ENCODE measurements around the gene KIRREL3.

The KIRREL3 gene

DNA sequence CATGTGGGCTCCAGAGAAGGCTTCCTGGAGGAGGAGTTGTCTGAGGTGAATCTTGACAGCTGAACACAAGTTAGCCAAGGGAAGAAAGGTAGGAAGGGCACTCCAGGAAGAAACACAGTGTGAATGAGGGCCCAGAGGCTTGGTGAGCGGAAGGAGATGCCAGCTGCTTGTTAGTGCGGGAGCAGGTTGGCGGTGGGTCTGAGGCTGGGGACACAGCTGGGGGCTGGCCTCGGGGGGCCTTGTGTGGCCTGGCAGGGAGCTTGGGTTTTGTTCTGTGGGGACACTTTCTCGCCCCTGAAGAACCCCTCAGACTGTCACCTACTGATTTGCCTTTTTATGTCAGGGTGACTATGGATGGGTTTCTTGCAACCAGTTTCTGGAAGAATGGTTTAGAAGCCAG lies 485.1 kb downstream of the KIRREL3 start:
- H3K4ac ChIP-seq (ENCODE audit: low read length): no peak overlapping the region
- no peak overlapping the region for H2AFZ ChIP-seq (ENCODE audit: low read length)
- no peaks in the 10 kb centered on the region for H3K79me1 ChIP-seq (ENCODE audit: low read depth, low read length)
- H3K14ac ChIP-seq (ENCODE audit: low read length): no peak overlapping the region
- no peak overlapping the region for H3K23ac ChIP-seq (ENCODE audit: low read depth, low read length, poor library complexity)
- H3K4me3 ChIP-seq (ENCODE audit: low read length in 2 of 2): no peak overlapping the region
- H3K9me3 ChIP-seq (replicated peaks in 1 of 2; ENCODE audit: control insufficient read depth in 2 of 2, insufficient read depth in 1 of 2, low read depth in 1 of 2, low read length in 2 of 2): no peaks in the 10 kb centered on the region
- H2BK15ac ChIP-seq (ENCODE audit: low read length): no peak overlapping the region
- H2BK5ac ChIP-seq (ENCODE audit: low read length): no peak overlapping the region
- H3K27ac ChIP-seq (replicated peaks; ENCODE audit: low read length): no peak overlapping the region
- no peak overlapping the region for H2BK12ac ChIP-seq (ENCODE audit: low read length)
- H3K18ac ChIP-seq (ENCODE audit: low read length): peak overlapping the region; percentile 29
- H4K91ac ChIP-seq (ENCODE audit: low read depth, low read length, poor library complexity): no peak overlapping the region
- H3K4me1 ChIP-seq (ENCODE audit: control insufficient read depth in 2 of 2, insufficient read depth in 1 of 2, low read depth in 1 of 2, low read length in 2 of 2): peaks cover 0 to 10% of the 10 kb centered on the region in 2 donors
- H3K4me2 ChIP-seq (ENCODE audit: insufficient read depth, low read length, poor library complexity, severe bottlenecking): no peak overlapping the region
- no peak overlapping the region for H2AK5ac ChIP-seq (ENCODE audit: low read depth, low read length)
- H3K36me3 ChIP-seq (replicated peaks in 1 of 2; ENCODE audit: control insufficient read depth in 2 of 2, insufficient read depth in 2 of 2, low read length in 2 of 2): no peaks in the 10 kb centered on the region
- no peak overlapping the region for H4K8ac ChIP-seq (ENCODE audit: low read depth, low read length)
- peaks cover 0 to 12% (median 0%) of the 10 kb centered on the region in 3 experiments for H3K27me3 ChIP-seq (ENCODE audit: control insufficient read depth in 3 of 3, insufficient read depth in 3 of 3, low read depth in 1 of 3, low read length in 3 of 3)
- no peak for DNase-seq (ENCODE audit: low spot score)
- whole genome bisulfite sequencing, 2 donors (ENCODE audit: extremely low coverage in 2 of 2, insufficient read length in 2 of 2, insufficient replicate concordance in 1 of 2): no CpG with 5 or more reads among the region's 5 CpGs
- H3K9ac ChIP-seq (ENCODE audit: low read depth, low read length, poor library complexity): no peak overlapping the region
- H2BK120ac ChIP-seq (ENCODE audit: low read depth, low read length): no peak overlapping the region

- Histone ChIP-seq H3K27me3 (ENCODE audit: control insufficient read depth in 3 of 3, insufficient read depth in 3 of 3, low read depth in 1 of 3, low read length in 3 of 3) (peaks cover 0 to 12% (median 0%) of the 10 kb centered on the region in 3 experiments), H3K27ac (replicated peaks; ENCODE audit: low read length) (no peak overlapping the region)
- no CpG with 5 or more reads among the region's 10 CpGs for WGBS, 2 donors (ENCODE audit: extremely low coverage in 2 of 2, insufficient read length in 2 of 2, insufficient replicate concordance in 1 of 2)
Observed at GRCh38 chr11:126514061-126514693, 486.4 kb downstream of the KIRREL3 start.

DNA sequence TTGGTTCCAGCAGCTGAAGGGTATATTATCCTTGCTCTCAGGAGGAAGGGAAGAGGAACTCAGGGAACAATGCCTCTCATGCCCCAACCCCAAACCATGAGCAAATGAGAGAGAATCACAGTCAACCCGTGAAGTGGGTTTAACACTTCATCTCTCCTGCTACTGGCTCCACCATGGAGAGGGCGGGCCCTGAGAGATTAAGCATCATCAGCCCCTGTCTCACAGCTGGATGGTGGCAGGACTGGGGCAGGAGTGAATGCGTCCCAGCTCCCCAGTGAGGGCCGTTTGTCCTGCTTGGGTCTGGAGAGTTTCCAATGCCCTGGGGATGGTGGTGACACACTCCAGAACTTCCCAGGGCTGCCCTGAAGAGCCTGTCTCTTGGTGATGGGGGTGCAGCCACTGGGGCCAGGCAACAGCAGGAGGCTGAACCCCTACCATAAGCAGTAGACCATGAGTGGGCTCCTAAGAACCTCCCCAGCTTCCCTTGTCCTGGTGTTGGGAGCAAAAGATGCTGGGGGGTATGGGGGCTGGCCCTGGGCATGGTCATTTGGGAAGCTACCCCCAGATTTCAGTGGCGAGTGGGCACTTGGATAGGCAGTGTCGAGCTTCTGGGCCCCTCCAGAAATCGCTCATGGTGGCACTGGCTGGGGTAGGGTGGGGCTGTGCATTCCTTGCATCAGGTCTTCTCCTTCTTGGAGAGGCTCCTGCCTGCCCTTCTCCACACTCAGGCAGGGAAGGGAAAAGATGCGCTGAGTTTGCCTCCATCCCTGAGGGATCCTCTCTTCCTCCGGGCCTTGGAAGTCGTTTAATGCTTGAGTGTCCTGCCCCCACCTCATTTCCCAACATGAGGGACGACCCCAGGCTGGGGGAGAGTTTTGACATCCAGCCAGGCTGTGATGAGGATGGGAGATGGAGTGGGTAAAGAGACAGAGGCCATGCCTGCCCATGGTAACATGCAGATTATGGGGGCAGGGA lies 487.5 kb downstream of the KIRREL3 start:
- Histone ChIP-seq H2BK5ac (ENCODE audit: low read length) (no peak overlapping the region), H2BK12ac (ENCODE audit: low read length) (no peak overlapping the region), H3K4me2 (ENCODE audit: insufficient read depth, low read length, poor library complexity, severe bottlenecking) (no peak overlapping the region), H3K36me3 (replicated peaks in 1 of 2; ENCODE audit: control insufficient read depth in 2 of 2, insufficient read depth in 2 of 2, low read length in 2 of 2) (no peaks in the 10 kb centered on the region), H2AFZ (ENCODE audit: low read length) (no peak overlapping the region), H2BK120ac (ENCODE audit: low read depth, low read length) (no peak overlapping the region), H3K4me3 (ENCODE audit: low read length in 2 of 2) (no peak overlapping the region), H4K8ac (ENCODE audit: low read depth, low read length) (no peak overlapping the region), H3K4ac (ENCODE audit: low read length) (no peak overlapping the region), H3K79me1 (ENCODE audit: low read depth, low read length) (no peaks in the 10 kb centered on the region), H3K23ac (ENCODE audit: low read depth, low read length, poor library complexity) (no peak overlapping the region), H3K27me3 (ENCODE audit: control insufficient read depth in 3 of 3, insufficient read depth in 3 of 3, low read depth in 1 of 3, low read length in 3 of 3) (peaks cover 0 to 7% (median 0%) of the 10 kb centered on the region in 3 experiments), H3K14ac (ENCODE audit: low read length) (no peak overlapping the region), H2AK5ac (ENCODE audit: low read depth, low read length) (no peak overlapping the region), H3K9ac (ENCODE audit: low read depth, low read length, poor library complexity) (no peak overlapping the region), H3K9me3 (replicated peaks in 1 of 2; ENCODE audit: control insufficient read depth in 2 of 2, insufficient read depth in 1 of 2, low read depth in 1 of 2, low read length in 2 of 2) (no peaks in the 10 kb centered on the region), H3K18ac (ENCODE audit: low read length) (no peak overlapping the region), H3K27ac (replicated peaks; ENCODE audit: low read length) (no peak overlapping the region), H2BK15ac (ENCODE audit: low read length) (no peak overlapping the region), H3K4me1 (ENCODE audit: control insufficient read depth in 2 of 2, insufficient read depth in 1 of 2, low read depth in 1 of 2, low read length in 2 of 2) (peaks cover 0 to 5% of the 10 kb centered on the region in 2 donors), H4K91ac (ENCODE audit: low read depth, low read length, poor library complexity) (no peak overlapping the region)
- no peak for DNase-seq (ENCODE audit: low spot score)
- WGBS, 2 donors (ENCODE audit: extremely low coverage in 2 of 2, insufficient read length in 2 of 2, insufficient replicate concordance in 1 of 2): no CpG with 5 or more reads among the region's 11 CpGs

More at GRCh38 chr11:126514061-126514693, 486.4 kb downstream of the KIRREL3 start:
- Histone ChIP-seq H3K4me1 (ENCODE audit: control insufficient read depth in 2 of 2, insufficient read depth in 1 of 2, low read depth in 1 of 2, low read length in 2 of 2) (peaks cover 0 to 6% of the 10 kb centered on the region in 2 donors), H3K4ac (ENCODE audit: low read length) (no peak overlapping the region), H3K4me2 (ENCODE audit: insufficient read depth, low read length, poor library complexity, severe bottlenecking) (no peak overlapping the region), H2BK15ac (ENCODE audit: low read length) (no peak overlapping the region), H2BK12ac (ENCODE audit: low read length) (no peak overlapping the region), H3K9me3 (replicated peaks in 1 of 2; ENCODE audit: control insufficient read depth in 2 of 2, insufficient read depth in 1 of 2, low read depth in 1 of 2, low read length in 2 of 2) (no peaks in the 10 kb centered on the region), H3K23ac (ENCODE audit: low read depth, low read length, poor library complexity) (no peak overlapping the region), H2AFZ (ENCODE audit: low read length) (no peak overlapping the region), H3K9ac (ENCODE audit: low read depth, low read length, poor library complexity) (no peak overlapping the region), H3K79me1 (ENCODE audit: low read depth, low read length) (no peaks in the 10 kb centered on the region), H2AK5ac (ENCODE audit: low read depth, low read length) (no peak overlapping the region), H2BK120ac (ENCODE audit: low read depth, low read length) (no peak overlapping the region), H3K36me3 (replicated peaks in 1 of 2; ENCODE audit: control insufficient read depth in 2 of 2, insufficient read depth in 2 of 2, low read length in 2 of 2) (no peaks in the 10 kb centered on the region), H3K18ac (ENCODE audit: low read length) (no peak overlapping the region), H4K8ac (ENCODE audit: low read depth, low read length) (no peak overlapping the region), H4K91ac (ENCODE audit: low read depth, low read length, poor library complexity) (no peak overlapping the region), H2BK5ac (ENCODE audit: low read length) (no peak overlapping the region), H3K4me3 (ENCODE audit: low read length in 2 of 2) (no peak overlapping the region), H3K14ac (ENCODE audit: low read length) (no peak overlapping the region)
- DNase-seq (ENCODE audit: low spot score): no peak

DNA sequence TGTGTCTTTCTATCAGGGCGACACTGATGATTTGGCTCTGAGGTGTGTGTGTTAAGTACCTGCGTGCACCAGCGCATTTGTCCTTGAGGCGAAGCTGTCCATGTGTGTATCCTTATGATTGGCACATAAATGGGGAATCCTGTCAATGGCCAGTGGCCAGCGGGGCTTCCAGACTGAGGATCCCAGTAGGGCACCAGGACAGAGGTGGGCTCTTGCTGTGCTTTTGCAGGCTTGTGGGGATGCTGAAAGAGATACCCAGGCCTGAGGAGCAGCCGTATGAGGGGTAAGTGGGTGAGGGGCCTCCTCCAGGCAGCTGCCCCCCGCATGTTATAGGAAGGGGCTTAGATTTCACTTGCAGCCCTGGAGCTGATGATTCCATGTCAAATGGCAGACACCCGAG lies 488.3 kb downstream of the KIRREL3 start:
- Histone ChIP-seq H3K79me1 (ENCODE audit: low read depth, low read length) (no peaks in the 10 kb centered on the region), H2BK12ac (ENCODE audit: low read length) (no peak overlapping the region), H3K36me3 (replicated peaks in 1 of 2; ENCODE audit: control insufficient read depth in 2 of 2, insufficient read depth in 2 of 2, low read length in 2 of 2) (no peaks in the 10 kb centered on the region), H4K91ac (ENCODE audit: low read depth, low read length, poor library complexity) (no peak overlapping the region), H3K4ac (ENCODE audit: low read length) (no peak overlapping the region), H2BK5ac (ENCODE audit: low read length) (no peak overlapping the region), H3K9ac (ENCODE audit: low read depth, low read length, poor library complexity) (no peak overlapping the region), H3K27me3 (ENCODE audit: control insufficient read depth in 3 of 3, insufficient read depth in 3 of 3, low read depth in 1 of 3, low read length in 3 of 3) (peaks cover 0 to 7% (median 0%) of the 10 kb centered on the region in 3 experiments), H3K4me1 (ENCODE audit: control insufficient read depth in 2 of 2, insufficient read depth in 1 of 2, low read depth in 1 of 2, low read length in 2 of 2) (peaks cover 0 to 4% of the 10 kb centered on the region in 2 donors), H3K4me3 (ENCODE audit: low read length in 2 of 2) (no peak overlapping the region), H3K14ac (ENCODE audit: low read length) (no peak overlapping the region), H2AK5ac (ENCODE audit: low read depth, low read length) (no peak overlapping the region), H3K4me2 (ENCODE audit: insufficient read depth, low read length, poor library complexity, severe bottlenecking) (no peak overlapping the region), H3K9me3 (replicated peaks in 1 of 2; ENCODE audit: control insufficient read depth in 2 of 2, insufficient read depth in 1 of 2, low read depth in 1 of 2, low read length in 2 of 2) (no peaks in the 10 kb centered on the region), H3K23ac (ENCODE audit: low read depth, low read length, poor library complexity) (no peak overlapping the region), H2BK120ac (ENCODE audit: low read depth, low read length) (no peak overlapping the region), H2AFZ (ENCODE audit: low read length) (no peak overlapping the region), H4K8ac (ENCODE audit: low read depth, low read length) (no peak overlapping the region), H3K27ac (replicated peaks; ENCODE audit: low read length) (no peak overlapping the region), H3K18ac (ENCODE audit: low read length) (no peak overlapping the region), H2BK15ac (ENCODE audit: low read length) (no peak overlapping the region)
- DNase-seq (ENCODE audit: low spot score): no peak
- WGBS, 2 donors (ENCODE audit: extremely low coverage in 2 of 2, insufficient read length in 2 of 2, insufficient replicate concordance in 1 of 2): no CpG with 5 or more reads among the region's 8 CpGs

Data from neuronal stem cell (in vitro differentiated cells).